Keratinocyte (primary cell): ENCODE measurements around the gene DLEC1. TPM values are rescaled to one million over a fixed set of nuclear protein-coding genes. Genes with fewer than 3 reads are reported as not detected.

ENCODE experiments used
- DNase-seq: peaks from one replicate; pipeline ENCODE4 v3.0.0-alpha.2; 2011; ENCODE audit warnings: low read depth, missing footprints, low spot score
- FAIRE-seq: peaks from 2 replicates; lab custom pipeline; 2011; peaks lifted over from hg19 to GRCh38; lab: Jason Lieb, UNC
- H2AFZ ChIP-seq: 2 replicates; pipeline ENCODE4 v1.6.0; 2012; ENCODE audit warnings: low read length, control low read depth, inconsistent platforms; ENCODE audit not compliant: control insufficient read depth
- H3K27ac ChIP-seq: 2 replicates; pipeline ENCODE4 v1.5.1; 2011; ENCODE audit warnings: low read length; ENCODE audit not compliant: control insufficient read depth, insufficient read depth
- H3K27me3 ChIP-seq: 3 replicates; pipeline ENCODE4 v1.6.0; 2011; ENCODE audit warnings: low read length; ENCODE audit not compliant: control insufficient read depth, insufficient read depth; ENCODE audit errors: extremely low read depth
- H3K36me3 ChIP-seq, 2 experiments: 2 replicates in 1 of 2; 3 replicates in 1 of 2; pipeline ENCODE4 v1.5.1; 2011; ENCODE audit warnings: low read length in 2 of 2, mild to moderate bottlenecking in 1 of 2; ENCODE audit not compliant: control insufficient read depth in 2 of 2, insufficient read depth in 2 of 2; ENCODE audit errors: extremely low read depth in 1 of 2
- H3K4me1 ChIP-seq: 3 replicates; pipeline ENCODE4 v1.5.1; 2011; ENCODE audit warnings: low read length; ENCODE audit not compliant: control insufficient read depth, insufficient read depth; ENCODE audit errors: extremely low read depth
- H3K4me2 ChIP-seq: 3 replicates; pipeline ENCODE4 v1.6.0; 2011; ENCODE audit warnings: low read depth, low read length; ENCODE audit not compliant: control insufficient read depth, insufficient read depth; ENCODE audit errors: extremely low read depth
- H3K4me3 ChIP-seq, 3 experiments: fragments of 200-600 bp in 1 of 3; sonication (generic) in 1 of 3; 2 replicates in 2 of 3; 3 replicates in 1 of 3; pipeline ENCODE4 v1.5.1; 2011 to 2016; ENCODE audit warnings: low read length in 3 of 3, mild to moderate bottlenecking in 3 of 3, control low read depth in 2 of 3, inconsistent platforms in 1 of 3, low read depth in 1 of 3, mixed read lengths in 1 of 3, mixed run types in 1 of 3, moderate library complexity in 1 of 3; ENCODE audit not compliant: control insufficient read depth in 2 of 3, insufficient read depth in 2 of 3; ENCODE audit errors: extremely low read depth in 1 of 3
- H3K79me2 ChIP-seq: 2 replicates; pipeline ENCODE4 v1.6.0; 2012; ENCODE audit warnings: low read length; ENCODE audit not compliant: control insufficient read depth, insufficient read depth
- H3K9ac ChIP-seq: 3 replicates; pipeline ENCODE4 v1.6.0; 2011; ENCODE audit warnings: low read length; ENCODE audit not compliant: control insufficient read depth, insufficient read depth; ENCODE audit errors: extremely low read depth
- H3K9me1 ChIP-seq: 3 replicates; pipeline ENCODE4 v1.6.0; 2011; ENCODE audit warnings: low read length; ENCODE audit not compliant: control insufficient read depth, insufficient read depth; ENCODE audit errors: extremely low read depth
- H3K9me3 ChIP-seq: 2 replicates; pipeline ENCODE4 v1.5.1; 2012; ENCODE audit warnings: low read depth, low read length; ENCODE audit not compliant: control insufficient read depth
- H4K20me1 ChIP-seq: 3 replicates; pipeline ENCODE4 v1.6.0; 2011; ENCODE audit warnings: low read length; ENCODE audit not compliant: control insufficient read depth, insufficient read depth; ENCODE audit errors: extremely low read depth
- EZH2 ChIP-seq: IDR thresholded peaks from one replicate; pipeline ENCODE4 v1.6.1; 2012; ENCODE audit warnings: inconsistent platforms, mild to moderate bottlenecking, low read length, moderate library complexity
- dilution Hi-C: fragments of 300-500 bp; cut with MboI; formaldehyde crosslinking; loops from one replicate; pipeline ENCODE4 v1.7.0; 2020; ENCODE audit warnings: low sequenced_read_pairs; ENCODE audit not compliant: extremely low pct_ligation_motif_present
- polyA plus RNA-seq, 5 experiments: library from polyadenylated mRNA; depleted of rRNA in 3 of 5; stranded (reverse) in 3 of 5; stranded (forward) in 1 of 5; unstranded in 1 of 5; fragments of >200 nt; gene quantifications; 1 replicate in 1 of 5; 2 replicates in 3 of 5; 3 replicates in 1 of 5; pipeline versions ENCODE4 v1.2.1 to v1.2.3, GENCODE V29; 2011 to 2012; ENCODE audit warnings: missing spikeins in 2 of 5, low read depth in 1 of 5, low replicate concordance in 1 of 5
- TF ChIP-seq, protein P1 (sequence below), 3 experiments: IDR thresholded peaks in 1 of 3; conservative IDR thresholded peaks in 1 of 3; optimal IDR thresholded peaks in 1 of 3; 2 replicates in 2 of 3; 3 replicates in 1 of 3; pipeline versions ENCODE3 to v1.5.1; 2011; ENCODE audit warnings: low read length in 3 of 3, mild to moderate bottlenecking in 3 of 3, moderate library complexity in 2 of 3, control low read depth in 1 of 3, inconsistent platforms in 1 of 3; ENCODE audit not compliant: insufficient read depth in 2 of 3; ENCODE audit errors: extremely low read depth in 1 of 3

DLEC1 gene
- polyA plus RNA-seq, 1 donor (not counting 4 experiments of a cell fraction or from before 2014, with no cell fraction given) = not detected

DNA sequence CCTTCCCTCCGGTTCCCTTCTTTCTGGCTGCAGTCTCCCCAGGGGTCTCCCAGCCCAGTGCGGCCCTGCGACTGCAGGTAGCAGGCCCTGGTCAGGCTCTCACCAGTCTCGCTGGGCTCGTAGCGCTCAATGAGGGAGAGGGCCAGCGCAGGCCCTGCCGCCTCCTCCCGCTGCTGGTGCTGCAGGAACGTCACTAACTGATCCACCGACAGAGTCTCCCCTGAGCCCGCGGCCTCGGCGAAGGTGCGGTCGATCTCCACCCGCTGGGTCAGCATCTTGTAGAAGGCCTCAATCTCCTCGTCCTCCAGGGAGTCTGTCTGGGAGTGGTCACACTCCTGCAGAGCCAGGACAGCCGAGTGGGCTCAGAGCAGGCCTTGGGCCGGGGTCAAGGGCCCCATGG lies 27.9 kb upstream of the DLEC1 start:
- DNase-seq (no peak), FAIRE-seq (no peak)
- Histone ChIP-seq H3K4me2 (no peak overlapping the region), H2AFZ (no peak overlapping the region), H3K9me1 (no peaks in the 10 kb centered on the region), H3K79me2 (no peaks in the 10 kb centered on the region), H3K36me3 (peaks cover 5 to 32% of the 10 kb centered on the region in 2 experiments), H3K27me3 (no peaks in the 10 kb centered on the region), H4K20me1 (no peaks in the 10 kb centered on the region), H3K4me1 (no peaks in the 10 kb centered on the region), H3K9me3 (no peaks in the 10 kb centered on the region), H3K9ac (no peak overlapping the region), H3K4me3 (no peak overlapping the region), H3K27ac (no peak overlapping the region)
- dilution Hi-C loops = no loop called here
- no peak for TF ChIP-seq EZH2
- TF ChIP-seq, protein P1, sequence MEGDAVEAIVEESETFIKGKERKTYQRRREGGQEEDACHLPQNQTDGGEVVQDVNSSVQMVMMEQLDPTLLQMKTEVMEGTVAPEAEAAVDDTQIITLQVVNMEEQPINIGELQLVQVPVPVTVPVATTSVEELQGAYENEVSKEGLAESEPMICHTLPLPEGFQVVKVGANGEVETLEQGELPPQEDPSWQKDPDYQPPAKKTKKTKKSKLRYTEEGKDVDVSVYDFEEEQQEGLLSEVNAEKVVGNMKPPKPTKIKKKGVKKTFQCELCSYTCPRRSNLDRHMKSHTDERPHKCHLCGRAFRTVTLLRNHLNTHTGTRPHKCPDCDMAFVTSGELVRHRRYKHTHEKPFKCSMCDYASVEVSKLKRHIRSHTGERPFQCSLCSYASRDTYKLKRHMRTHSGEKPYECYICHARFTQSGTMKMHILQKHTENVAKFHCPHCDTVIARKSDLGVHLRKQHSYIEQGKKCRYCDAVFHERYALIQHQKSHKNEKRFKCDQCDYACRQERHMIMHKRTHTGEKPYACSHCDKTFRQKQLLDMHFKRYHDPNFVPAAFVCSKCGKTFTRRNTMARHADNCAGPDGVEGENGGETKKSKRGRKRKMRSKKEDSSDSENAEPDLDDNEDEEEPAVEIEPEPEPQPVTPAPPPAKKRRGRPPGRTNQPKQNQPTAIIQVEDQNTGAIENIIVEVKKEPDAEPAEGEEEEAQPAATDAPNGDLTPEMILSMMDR (optimal IDR thresholded peaks at IDR 0.05 in 1 of 3, IDR thresholded peaks at IDR 0.05 in 1 of 3, conservative IDR thresholded peaks at IDR 0.05 in 1 of 3; ENCODE audit: extremely low read depth in 1 of 3, insufficient read depth in 2 of 3, low read length in 3 of 3) = no peak

DNA sequence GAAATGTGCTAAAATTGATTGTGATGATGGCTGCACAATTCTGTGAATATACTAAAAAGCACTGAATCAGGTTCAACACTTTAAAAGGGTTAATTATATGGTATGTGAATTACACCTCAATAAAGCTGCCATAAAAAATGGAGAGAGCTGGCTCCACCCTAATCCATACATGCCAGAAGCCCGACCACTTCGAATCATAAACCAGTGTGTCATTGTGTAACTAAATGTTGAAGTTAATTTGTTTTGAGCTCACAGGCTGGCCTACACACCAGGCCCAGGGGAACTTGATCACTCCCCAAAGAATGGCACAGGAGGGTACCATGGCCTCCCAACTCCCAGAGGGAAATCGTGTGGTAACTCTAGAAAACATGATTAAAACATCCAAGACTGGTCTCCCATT lies 23.5 kb upstream of the DLEC1 start:
- dilution Hi-C loops = no loop called here
- no peak overlapping the region for H3K4me3 ChIP-seq
- no peak for FAIRE-seq
- no peaks in the 10 kb centered on the region for H3K27me3 ChIP-seq
- H3K36me3 ChIP-seq = peaks cover 13 to 31% of the 10 kb centered on the region in 2 experiments
- H3K4me1 ChIP-seq = no peaks in the 10 kb centered on the region
- H3K9me1 ChIP-seq = no peaks in the 10 kb centered on the region
- no peaks in the 10 kb centered on the region for H4K20me1 ChIP-seq
- DNase-seq = no peak
- H2AFZ ChIP-seq = no peak overlapping the region
- H3K9ac ChIP-seq = no peak overlapping the region
- TF ChIP-seq, protein P1 (optimal IDR thresholded peaks at IDR 0.05 in 1 of 3, IDR thresholded peaks at IDR 0.05 in 1 of 3, conservative IDR thresholded peaks at IDR 0.05 in 1 of 3; ENCODE audit: extremely low read depth in 1 of 3, insufficient read depth in 2 of 3, low read length in 3 of 3) = no peak
- TF ChIP-seq EZH2 = no peak
- no peak overlapping the region for H3K4me2 ChIP-seq
- H3K9me3 ChIP-seq = peaks cover 4% of the 10 kb centered on the region
- H3K27ac ChIP-seq = no peak overlapping the region
- H3K79me2 ChIP-seq = no peaks in the 10 kb centered on the region
